ENCODE data around the gene LRP1B.

Gene LRP1B

GRCh38 chr2:141555876-141556470, 574.8 kb downstream of the LRP1B start:
- peak; percentile 89 for FAIRE-seq

GRCh38 chr2:141554810-141555209, 576.0 kb downstream of the LRP1B start:
- FAIRE-seq, result no peak

DNA sequence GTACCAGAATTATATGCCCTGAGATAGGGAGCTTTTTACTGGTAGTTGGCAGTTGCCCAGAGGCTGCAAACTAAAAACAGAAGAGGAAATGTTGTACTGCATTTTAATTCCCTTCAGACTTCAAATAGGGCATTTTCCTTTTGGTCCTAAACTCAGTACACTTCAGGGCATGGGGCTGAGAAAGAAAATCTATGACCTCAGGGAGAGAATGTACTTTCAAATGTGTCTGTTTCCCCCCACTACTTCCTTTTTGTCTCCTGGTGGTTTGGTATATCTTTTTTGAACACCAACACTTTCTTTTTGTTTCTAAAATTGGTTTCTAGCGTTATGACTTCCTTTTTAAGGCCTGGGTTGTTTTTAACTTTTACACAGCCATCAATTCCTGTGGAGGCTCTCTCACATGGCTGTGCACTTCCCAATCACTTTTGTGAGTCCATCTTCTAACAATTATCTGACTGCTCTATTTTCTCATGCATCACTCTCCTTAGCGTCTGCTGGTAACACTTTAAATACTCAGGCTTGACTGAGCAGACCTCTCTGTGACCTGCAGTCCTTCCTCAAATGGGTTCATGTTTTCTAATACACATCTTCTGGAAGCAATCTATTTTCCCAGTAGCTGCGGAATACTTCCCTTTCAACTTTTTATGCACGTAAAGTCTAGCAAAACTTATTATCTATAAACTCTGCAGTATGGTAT, 596.0 kb downstream of the LRP1B start:
- no peak for FAIRE-seq

GRCh38 chr2:141529659-141530058, 601.2 kb downstream of the LRP1B start:
- FAIRE-seq, result no peak

DNA sequence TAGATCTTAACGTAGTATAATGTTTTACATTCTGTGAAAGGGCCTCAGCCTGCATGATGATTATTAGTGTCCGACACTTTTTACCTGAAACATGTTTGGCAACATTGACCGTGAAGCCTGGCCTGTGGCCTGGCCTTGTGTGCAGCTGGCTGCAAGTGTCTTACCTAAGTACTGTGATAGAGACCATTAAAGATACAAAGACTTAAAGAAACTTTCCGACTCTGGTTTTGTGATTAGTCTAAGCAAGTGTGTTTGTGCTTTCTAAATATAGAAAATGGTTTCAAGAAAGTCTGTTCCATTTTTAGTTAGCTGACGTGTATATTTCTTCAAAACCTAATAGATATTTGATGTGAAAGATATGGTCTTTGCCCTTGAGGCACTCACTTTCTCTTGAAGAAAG, 601.8 kb downstream of the LRP1B start:
- no peak for FAIRE-seq

GRCh38 chr2:141526760-141527159, 604.1 kb downstream of the LRP1B start:
- no peak for FAIRE-seq

DNA sequence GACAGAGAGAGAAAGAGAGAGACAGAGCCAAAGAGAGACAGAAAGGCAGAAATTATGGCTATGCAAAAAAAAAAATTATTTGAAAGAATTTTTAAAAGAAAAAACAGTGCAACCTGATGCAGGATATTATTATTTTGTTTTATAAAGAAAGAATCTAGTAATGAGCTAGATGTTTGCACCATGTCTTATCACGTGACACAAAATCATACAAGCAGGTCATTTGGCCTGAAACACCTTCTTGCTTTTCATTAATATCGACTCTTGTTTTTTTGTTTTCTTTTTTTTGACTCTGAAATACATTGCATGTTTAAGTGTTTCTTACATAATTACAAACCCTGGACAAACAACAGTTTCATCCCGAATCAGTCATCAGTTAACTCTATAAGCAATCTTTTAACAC, 606.0 kb downstream of the LRP1B start:
- FAIRE-seq, result no peak

GRCh38 chr2:141523199-141523598, 607.6 kb downstream of the LRP1B start:
- no peak for FAIRE-seq

DNA sequence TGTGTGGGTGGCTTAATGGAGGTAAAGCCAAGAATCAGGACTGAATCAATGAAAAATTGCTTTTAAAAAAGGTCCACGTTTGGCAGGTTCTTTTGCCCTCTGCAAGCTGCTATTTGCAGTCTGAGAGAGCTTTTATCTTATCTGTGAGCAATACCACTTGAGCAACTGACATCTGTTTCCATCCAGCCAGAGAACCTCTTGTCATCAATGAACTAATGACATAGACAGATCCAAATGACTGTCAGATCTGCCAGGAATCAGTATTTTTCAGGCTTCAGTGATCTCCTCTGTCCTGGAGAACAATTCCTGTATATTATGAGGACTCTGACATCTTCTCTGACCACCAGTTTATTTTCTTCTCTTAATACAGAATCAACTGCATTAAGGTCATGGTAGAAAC, 608.1 kb downstream of the LRP1B start:
- no peak for FAIRE-seq

DNA sequence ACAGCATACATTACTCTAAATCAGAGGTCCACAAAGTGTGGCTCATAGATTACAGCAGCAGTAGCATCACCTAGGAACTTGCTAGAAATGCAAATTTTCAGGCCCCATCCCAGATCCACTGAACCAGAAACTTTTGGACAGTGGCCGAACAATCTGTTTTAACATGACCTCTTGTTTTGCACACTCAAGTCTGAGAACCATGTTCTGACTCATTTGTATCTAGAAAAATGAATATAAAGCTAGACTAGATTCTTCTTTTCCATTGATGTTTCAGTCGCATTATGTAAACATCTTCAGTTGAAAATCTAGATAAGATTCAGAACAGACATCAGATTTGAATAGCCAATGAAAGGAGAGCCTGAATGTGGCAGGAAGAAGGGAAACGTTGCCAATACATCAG, 608.8 kb downstream of the LRP1B start:
- FAIRE-seq, result no peak

DNA sequence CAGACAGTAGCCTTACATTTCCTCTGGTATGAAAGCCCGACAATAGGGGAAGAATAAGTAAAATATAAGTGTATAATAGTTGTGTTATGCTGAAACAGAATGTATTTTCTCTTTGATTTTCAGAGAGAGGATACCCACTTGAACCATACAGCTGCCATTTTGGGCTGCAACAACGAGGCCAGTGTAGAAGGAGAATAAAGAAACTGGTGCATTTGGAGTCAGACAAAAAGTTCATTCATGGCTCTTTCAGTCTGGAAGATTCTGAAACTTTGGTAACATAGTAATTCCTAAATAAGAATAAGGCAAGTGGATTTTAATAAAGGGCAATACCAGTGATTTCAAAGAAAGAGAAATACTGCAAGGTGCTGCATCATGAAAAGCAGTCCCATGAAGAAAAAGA, 610.9 kb downstream of the LRP1B start:
- no peak for FAIRE-seq

DNA sequence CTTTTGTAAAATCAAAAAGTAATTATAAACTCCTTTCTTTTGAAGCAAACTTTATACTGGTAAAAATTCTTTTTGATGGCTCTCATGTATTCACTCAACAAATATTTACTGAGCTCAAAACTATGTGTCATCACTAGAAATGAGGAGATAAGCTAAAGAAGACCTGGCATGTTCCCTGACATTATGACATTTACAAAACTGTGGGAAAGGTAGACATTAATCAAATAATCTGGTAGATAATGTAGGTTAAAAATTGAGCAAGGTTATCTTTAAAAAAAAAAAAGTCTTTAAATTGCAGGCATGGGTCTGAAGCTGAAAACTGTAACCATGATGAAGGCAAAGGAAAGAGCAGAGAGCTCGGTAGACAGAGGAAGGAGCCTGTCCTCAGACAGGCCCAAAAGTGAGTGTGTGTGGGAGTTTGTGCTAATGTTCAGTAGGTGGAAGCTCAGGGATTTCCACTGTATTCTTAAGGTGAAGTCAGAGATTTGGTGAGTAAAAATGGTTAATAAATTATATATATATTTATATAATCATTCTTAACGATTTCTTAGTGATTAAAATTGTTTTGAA, 612.9 kb downstream of the LRP1B start:
- no peak for FAIRE-seq

DNA sequence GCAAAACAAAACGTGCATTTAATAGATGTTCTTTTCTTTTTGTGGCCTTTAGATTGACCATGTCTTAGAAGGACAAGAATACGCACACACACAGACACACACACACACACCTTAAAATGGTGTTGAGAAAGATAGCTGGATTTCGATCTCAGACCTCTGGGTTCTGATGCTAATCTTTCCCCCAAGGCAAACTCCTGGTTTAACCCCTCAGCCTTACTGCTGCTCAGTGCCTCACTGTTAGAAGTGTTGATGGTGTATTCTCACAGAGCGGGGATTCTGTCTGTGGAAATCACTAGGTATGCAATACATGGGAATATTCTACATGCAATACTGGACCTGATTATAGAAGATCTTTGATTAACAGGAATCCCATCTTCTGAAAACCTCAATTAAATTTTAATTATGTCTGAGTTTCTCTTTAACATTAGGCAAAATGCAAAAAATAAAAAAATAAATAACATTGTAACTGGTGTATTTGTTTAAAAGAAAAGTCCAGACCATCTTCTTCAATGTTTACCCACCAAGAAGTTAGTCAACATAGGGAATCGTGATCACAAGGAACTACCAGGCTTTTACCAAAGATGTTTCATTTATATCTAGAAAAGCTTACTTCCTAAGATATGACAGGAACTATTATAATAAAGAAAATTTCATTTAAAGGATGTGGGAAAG, 613.5 kb downstream of the LRP1B start:
- no peak for FAIRE-seq

DNA sequence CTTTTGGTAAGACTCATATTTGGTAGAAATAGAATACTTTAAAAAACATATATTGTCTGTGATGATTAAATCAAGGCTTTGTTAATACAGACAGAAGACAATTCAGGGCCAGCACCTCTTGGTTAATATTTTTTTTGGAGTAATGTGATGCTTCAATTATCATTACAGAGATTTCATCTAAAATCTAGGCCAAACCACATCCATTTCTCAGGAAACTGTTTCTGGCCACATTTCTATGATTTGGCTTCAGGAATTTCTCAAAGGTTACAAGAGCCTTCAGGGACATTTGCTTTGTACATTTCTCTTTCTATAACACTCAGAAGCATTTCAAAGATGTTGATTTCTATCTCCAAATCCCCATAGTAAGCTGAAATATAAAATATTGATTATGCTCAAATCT, 614.9 kb downstream of the LRP1B start:
- FAIRE-seq, result no peak

DNA sequence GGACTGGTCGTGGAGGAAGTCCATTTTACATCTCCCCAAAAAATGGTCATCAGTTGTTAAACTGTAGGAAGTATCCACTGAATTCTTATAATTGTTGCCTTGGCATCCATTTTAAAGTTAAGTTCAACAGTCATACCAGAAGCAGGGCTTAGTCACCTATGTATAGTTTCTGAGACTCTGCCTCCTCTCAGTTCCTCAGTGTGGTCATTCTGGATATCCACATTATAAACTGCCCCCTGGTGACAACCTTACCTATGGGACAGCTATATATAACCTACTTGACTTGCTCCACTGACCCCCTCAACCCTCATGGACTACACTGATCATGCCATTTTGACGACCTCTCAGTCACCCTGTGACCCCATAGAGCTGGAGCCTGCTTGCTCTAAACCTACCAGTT, 617.0 kb downstream of the LRP1B start:
- FAIRE-seq, result no peak

- FAIRE-seq, result no peak
Observed at GRCh38 chr2:141508806-141509595, 621.8 kb downstream of the LRP1B start.

GRCh38 chr2:141508086-141508752, 622.6 kb downstream of the LRP1B start:
- FAIRE-seq, result no peak

DNA sequence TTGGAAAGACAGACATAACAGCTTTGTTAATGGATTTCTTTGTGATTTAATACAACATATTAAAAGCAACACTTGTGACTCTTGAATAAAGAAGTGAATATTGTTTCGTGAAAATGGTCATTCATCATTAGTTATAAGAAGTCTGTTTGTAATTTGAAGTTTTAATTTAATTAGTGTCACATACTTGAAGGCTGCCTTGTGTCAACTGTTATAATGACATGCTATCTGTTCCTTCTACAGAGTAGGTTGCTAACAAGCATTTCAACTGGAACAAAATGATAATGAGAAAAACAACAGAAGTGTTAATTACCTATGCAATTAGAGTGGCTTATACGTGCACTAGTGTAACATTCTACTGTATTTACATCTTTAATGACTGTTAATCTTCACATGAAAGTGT, 624.7 kb downstream of the LRP1B start:
- no peak for FAIRE-seq

- no peak for FAIRE-seq
Observed at GRCh38 chr2:141501752-141502151, 629.1 kb downstream of the LRP1B start.

- no peak for FAIRE-seq
Observed at GRCh38 chr2:141499123-141499522, 631.7 kb downstream of the LRP1B start.

DNA sequence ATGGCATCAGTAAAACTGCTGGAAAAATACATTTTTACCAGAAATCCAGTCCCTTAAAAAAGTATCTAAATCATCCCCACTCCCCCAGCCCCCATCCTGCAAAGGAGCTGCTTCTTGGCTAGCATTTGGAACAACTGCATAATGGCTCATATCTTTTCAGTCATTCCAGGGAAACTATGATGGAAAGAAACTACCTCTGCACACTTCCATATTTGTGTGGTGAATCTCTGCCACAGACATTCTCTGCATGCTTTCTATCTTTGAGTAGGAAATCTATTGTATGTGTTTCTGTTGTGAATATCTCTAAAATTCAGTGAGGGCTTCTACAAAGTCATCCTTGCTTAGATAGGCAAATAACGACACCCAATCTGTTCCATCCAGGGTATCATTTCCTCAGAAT, 632.3 kb downstream of the LRP1B start:
- no peak for FAIRE-seq

GRCh38 chr2:141497272-141497671, 633.5 kb downstream of the LRP1B start:
- no peak for FAIRE-seq

DNA sequence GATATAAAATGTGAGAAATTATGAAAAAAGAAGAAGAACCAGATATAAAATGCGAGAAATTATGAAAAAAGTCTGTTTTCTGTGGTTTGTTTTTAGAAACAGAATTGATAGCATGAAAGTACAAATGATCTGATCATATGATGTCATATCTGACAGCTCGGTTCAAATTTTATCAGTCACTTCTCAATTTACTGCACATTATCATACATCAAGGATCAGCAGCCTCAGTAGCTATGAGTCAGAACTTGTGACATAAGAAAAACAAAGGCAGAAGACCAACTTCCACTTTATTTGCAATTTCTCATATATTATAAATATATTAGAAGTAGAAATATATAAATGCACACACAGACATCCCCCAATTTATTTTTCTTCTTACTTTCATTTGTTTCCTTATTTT, 634.0 kb downstream of the LRP1B start:
- FAIRE-seq, result no peak

Data from endometrium (tissue), 2 donors.